OCI-LY7 (cell line): ENCODE measurements around the gene IL17RD. TPM values are rescaled to one million over a fixed set of nuclear protein-coding genes. Genes with fewer than 3 reads are reported as not detected.
"Not testable (repeated sequence)": the region's sequence is repeated elsewhere in the genome, so short reads cannot be mapped to it uniquely, and the experiment has no call there.

Source experiments
- BruUV-seq: library from RNA; stranded (reverse); fragments of 400-500 nt; replicated peaks from 2 replicates; lab custom pipeline; 2021; lab: Mats Ljungman, UMichigan
- CTCF ChIA-PET: fragments of 300-600 bp; sonication (Branson Sonifier 250); formaldehyde crosslinking; loops from one replicate; lab custom pipeline; 2022; ENCODE audit warnings: antibody characterized with exemption; ENCODE audit not compliant: unreplicated experiment; lab: Charles Lee
- POLR2A ChIA-PET: fragments of 300-600 bp; sonication (Branson Sonifier 250); formaldehyde crosslinking; loops from one replicate; lab custom pipeline; 2022; ENCODE audit warnings: antibody characterized with exemption; lab: Charles Lee
- DNase-seq: peaks from one replicate; pipeline ENCODE4 v3.0.0-alpha.2; 2015; ENCODE audit warnings: low spot score
- H2AFZ ChIP-seq: fragments of 200-600 bp; sonication (generic), shearing (Covaris generic); 2 replicates; pipeline ENCODE4 v1.6.1; 2014; ENCODE audit warnings: mild to moderate bottlenecking, antibody characterized with exemption, low read length, moderate library complexity
- H3K27ac ChIP-seq: fragments of 200-600 bp; sonication (generic); 2 replicates; pipeline ENCODE4 v1.5.1; 2014; ENCODE audit warnings: mixed run types, low read depth, mild to moderate bottlenecking, moderate library complexity, low read length, inconsistent platforms; ENCODE audit not compliant: poor library complexity, severe bottlenecking
- H3K36me3 ChIP-seq: fragments of 200-600 bp; sonication (generic); 2 replicates; pipeline ENCODE4 v1.6.1; 2014; ENCODE audit warnings: mild to moderate bottlenecking, antibody characterized with exemption, low read length, moderate library complexity, mixed read lengths; ENCODE audit not compliant: insufficient read depth
- H3K4me1 ChIP-seq: fragments of 200-600 bp; sonication (generic); 2 replicates; pipeline ENCODE4 v1.5.1; 2014; ENCODE audit warnings: mild to moderate bottlenecking, low read length; ENCODE audit not compliant: insufficient read depth, poor library complexity, severe bottlenecking
- H3K4me2 ChIP-seq: fragments of 200-600 bp; sonication (generic); 2 replicates; pipeline ENCODE4 v1.6.1; 2014; ENCODE audit warnings: mild to moderate bottlenecking, low read length
- H3K4me3 ChIP-seq: fragments of 200-600 bp; sonication (generic); 2 replicates; pipeline ENCODE4 v1.5.1; 2014; ENCODE audit warnings: mild to moderate bottlenecking, low read depth, low read length; ENCODE audit not compliant: poor library complexity, severe bottlenecking
- H3K79me2 ChIP-seq: fragments of 200-600 bp; sonication (generic); 2 replicates; pipeline ENCODE4 v1.6.1; 2016; ENCODE audit warnings: low read depth, mild to moderate bottlenecking, low read length, moderate library complexity, mixed read lengths; ENCODE audit not compliant: insufficient read depth
- H3K9me2 ChIP-seq: fragments of 200-600 bp; sonication (generic); 2 replicates; pipeline ENCODE4 v1.6.1; 2016; ENCODE audit warnings: mild to moderate bottlenecking, low read length, mixed read lengths; ENCODE audit not compliant: insufficient read depth
- H3K9me3 ChIP-seq: fragments of 200-600 bp; sonication (generic); 2 replicates; pipeline ENCODE4 v1.6.1; 2014; ENCODE audit warnings: mild to moderate bottlenecking, mixed run types, low read length, mixed read lengths
- H4K20me1 ChIP-seq: fragments of 200-600 bp; sonication (generic); 2 replicates; pipeline ENCODE4 v1.6.1; 2014; ENCODE audit warnings: mild to moderate bottlenecking, antibody characterized with exemption, low read length, moderate library complexity, mixed read lengths; ENCODE audit not compliant: insufficient read depth
- CTCF ChIP-seq: fragments of 200-600 bp; sonication (generic); conservative IDR thresholded peaks from 2 replicates; pipeline ENCODE4 v1.5.1; 2014; ENCODE audit warnings: mild to moderate bottlenecking, antibody characterized with exemption, low read length, moderate library complexity, mixed read lengths
- EZH2phosphoT487 ChIP-seq: fragments of 200-600 bp; sonication (generic); IDR thresholded peaks from 2 replicates; pipeline ENCODE4 v1.6.1; 2018; ENCODE audit warnings: low read depth, borderline replicate concordance, mild to moderate bottlenecking, mixed run types, antibody characterized with exemption, low read length, moderate library complexity, mixed read lengths
- intact Hi-C: fragments of 100-400 bp; cut with micrococcal nuclease; formaldehyde crosslinking; loops from one replicate; pipeline ENCODE4 v1.10.0; 2022; ENCODE audit not compliant: unreplicated experiment
- total RNA-seq, 2 experiments: library from RNA; depleted of rRNA in 1 of 2; stranded (reverse); fragments of >200 nt in 1 of 2; shearing (Covaris generic) in 1 of 2; gene quantifications; 2 replicates each; pipeline ENCODE4 v1.2.3, GENCODE V29; 2014 to 2022

Gene IL17RD
- total RNA-seq, 2 experiments from 2014 or later, result 0.06 to 0.36 TPM

DNA sequence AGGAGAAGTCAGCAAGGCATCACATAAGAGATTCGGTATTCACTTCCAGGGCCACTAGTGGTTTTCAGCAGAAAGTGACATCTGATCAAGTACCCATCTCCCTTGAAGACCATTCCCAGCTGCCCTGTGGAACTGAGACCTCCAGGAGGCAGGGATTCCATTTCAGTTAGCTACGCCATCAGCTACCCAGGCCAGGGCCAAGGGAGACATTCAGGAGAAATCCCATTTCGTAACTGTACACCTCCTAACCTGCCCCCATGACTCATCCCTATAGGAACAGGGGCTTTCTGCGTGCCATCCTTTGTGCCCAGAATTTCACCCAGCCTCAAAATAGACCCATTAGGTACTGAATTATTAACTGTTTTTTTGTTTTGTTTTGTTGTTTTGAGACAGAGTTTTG lies 79.9 kb downstream of the IL17RD start:
- POLR2A ChIA-PET, result interaction anchor here (0.6 kb wide), 1 partner anchor 813 kb away, joined by 3 read pairs; no protein-coding TSS in a partner anchor
- DNase-seq, result no peak
- intact Hi-C loops, result no loop called here
- no peak for TF ChIP-seq CTCF
- no peak for TF ChIP-seq EZH2phosphoT487
- H3K9me3 ChIP-seq, result no peaks in the 10 kb centered on the region
- no peaks in the 10 kb centered on the region for H3K9me2 ChIP-seq
- no peak overlapping the region for H3K4me2 ChIP-seq
- no peaks in the 10 kb centered on the region for H3K36me3 ChIP-seq
- BruUV-seq, result no TSS peak
- H3K4me1 ChIP-seq, result peaks cover 17% of the 10 kb centered on the region
- H2AFZ ChIP-seq, result no peak overlapping the region
- no peaks in the 10 kb centered on the region for H3K79me2 ChIP-seq
- CTCF ChIA-PET, result no interaction called here
- no peak overlapping the region for H3K27ac ChIP-seq
- no peak overlapping the region for H3K4me3 ChIP-seq
- H4K20me1 ChIP-seq, result no peaks in the 10 kb centered on the region

DNA sequence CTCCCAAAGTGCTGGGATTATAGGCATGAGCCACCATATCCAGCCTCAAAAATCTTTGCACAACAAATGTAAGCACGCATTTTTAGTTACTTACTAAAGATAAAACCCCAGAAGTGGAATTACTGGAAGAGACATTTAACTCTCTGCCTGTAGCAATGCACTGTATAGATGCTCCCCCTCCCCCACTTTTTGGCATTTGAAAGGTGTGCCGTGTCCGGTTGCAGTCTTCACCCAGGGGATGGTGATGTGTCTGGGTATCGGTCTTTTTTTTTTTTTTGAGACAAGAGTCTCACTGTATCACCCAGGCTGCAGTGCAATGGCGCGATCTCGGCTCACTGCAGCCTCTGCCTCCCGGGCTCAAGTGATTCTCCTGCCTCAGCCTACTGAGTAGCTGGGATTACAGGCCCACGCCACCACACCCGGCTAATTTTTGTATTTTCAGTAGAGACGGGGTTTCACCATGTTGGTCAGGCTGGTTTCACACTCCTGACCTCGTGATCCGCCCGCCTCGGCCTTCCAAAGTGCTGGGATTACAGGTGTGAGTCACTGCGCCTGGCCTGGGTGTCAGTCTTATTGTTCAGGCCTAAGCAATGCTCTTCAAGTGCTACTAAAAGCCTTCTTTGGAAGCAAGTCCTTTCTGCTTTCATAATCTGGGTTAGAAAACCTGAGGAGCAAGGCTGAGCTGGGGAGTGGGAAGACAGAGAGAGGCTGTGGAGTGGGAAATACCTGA lies 81.7 kb downstream of the IL17RD start:
- POLR2A ChIA-PET, result interaction anchor here (0.5 to 0.7 kb wide), 7 partner anchors 65 to 337 kb away, joined by 3 to 6 read pairs (median 4); no protein-coding TSS in a partner anchor
- H3K27ac ChIP-seq, H3K9me2 ChIP-seq, BruUV-seq, DNase-seq, H3K4me3 ChIP-seq, H3K79me2 ChIP-seq, H3K9me3 ChIP-seq, H4K20me1 ChIP-seq, intact Hi-C loops, H3K4me2 ChIP-seq, CTCF ChIA-PET, H3K36me3 ChIP-seq, H2AFZ ChIP-seq: not testable (repeated sequence)
- peaks cover 26% of the 10 kb centered on the region for H3K4me1 ChIP-seq

DNA sequence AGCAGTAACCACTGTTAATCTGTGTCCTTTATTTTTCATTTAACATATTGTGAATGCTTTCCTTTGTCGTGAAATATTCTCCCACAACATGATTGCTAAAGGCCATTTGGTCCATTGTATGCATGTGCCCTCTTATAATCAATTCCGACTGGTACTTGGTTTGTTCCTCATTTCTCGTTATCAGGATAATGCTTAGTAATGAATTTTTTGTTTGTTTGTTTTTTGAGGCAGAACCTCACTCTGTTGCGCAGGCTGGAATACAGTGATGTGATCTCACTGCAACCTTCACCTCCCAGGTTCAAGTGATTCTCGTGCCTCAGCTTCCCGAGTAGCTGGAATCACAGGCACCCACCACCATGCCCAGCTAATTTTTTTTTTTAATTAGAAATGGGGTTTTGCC lies 82.7 kb downstream of the IL17RD start:
- Histone ChIP-seq H4K20me1 (no peaks in the 10 kb centered on the region), H3K4me3 (no peak overlapping the region), H3K36me3 (no peaks in the 10 kb centered on the region), H3K4me1 (peaks cover 32% of the 10 kb centered on the region), H3K79me2 (peaks cover 7% of the 10 kb centered on the region; the same call in 1 of the 2 replicates), H3K4me2 (no peak overlapping the region), H2AFZ (no peak overlapping the region), H3K9me2 (no peaks in the 10 kb centered on the region), H3K27ac (no peak overlapping the region), H3K9me3 (no peaks in the 10 kb centered on the region)
- intact Hi-C loops, result no loop called here
- POLR2A ChIA-PET, result interaction anchor here (0.6 to 0.7 kb wide), 2 partner anchors 336 to 1860 kb away, joined by 3 to 5 read pairs; no protein-coding TSS in a partner anchor
- no peak for DNase-seq
- BruUV-seq, result no TSS peak
- TF ChIP-seq EZH2phosphoT487 (no peak), CTCF (no peak)
- CTCF ChIA-PET, result no interaction called here
